Thymus (tissue), 11 donors: ENCODE data around the gene GPR153. TPM values are rescaled to one million over a fixed set of nuclear protein-coding genes. Genes with fewer than 3 reads are reported as not detected.

Experiments
- DNase-seq, 9 donors: peaks; one replicate each; pipeline ENCODE4 v3.0.0-alpha.2; 2013; ENCODE audit warnings: low spot score in 9 of 9, low read depth in 6 of 9, missing footprints in 1 of 9
- H3K27ac ChIP-seq, 2 donors: one replicate each; pipeline ENCODE4 v1.5.1; 2013; ENCODE audit warnings: control low read depth in 1 of 2, low read depth in 1 of 2, low read length in 1 of 2, mild to moderate bottlenecking in 1 of 2, moderate library complexity in 1 of 2
- H3K27me3 ChIP-seq, 2 donors: one replicate each; pipeline ENCODE4 v1.5.1; 2013; ENCODE audit warnings: low read length in 1 of 2; ENCODE audit not compliant: control insufficient read depth in 2 of 2, insufficient read depth in 1 of 2
- H3K36me3 ChIP-seq, 2 donors: one replicate each; pipeline ENCODE4 v1.5.1; 2013; ENCODE audit warnings: low read length in 1 of 2, mild to moderate bottlenecking in 1 of 2, moderate library complexity in 1 of 2; ENCODE audit not compliant: control insufficient read depth in 2 of 2, insufficient read depth in 2 of 2
- H3K4me1 ChIP-seq, 2 donors: one replicate each; pipeline ENCODE4 v1.5.1; 2013; ENCODE audit warnings: low read length in 2 of 2; ENCODE audit not compliant: control insufficient read depth in 2 of 2, insufficient read depth in 2 of 2
- H3K4me3 ChIP-seq, 2 donors: one replicate each; pipeline ENCODE4 v1.5.1; 2013; ENCODE audit warnings: low read length in 2 of 2, control low read depth in 1 of 2, mild to moderate bottlenecking in 1 of 2
- H3K9me3 ChIP-seq, 2 donors: one replicate each; pipeline ENCODE4 v1.5.1; 2013; ENCODE audit warnings: low read length in 1 of 2, mild to moderate bottlenecking in 1 of 2; ENCODE audit not compliant: control insufficient read depth in 2 of 2, insufficient read depth in 1 of 2
- WGBS: extraction: QIAGEN DNeasy Blood & Tissue Kit; methylation state at CpG from one replicate; pipeline ENCODE4 v1.1.7; 2013; 5-methylcytosine and 5-hydroxymethylcytosine counted together
- polyA plus RNA-seq: library from polyadenylated mRNA; stranded (reverse); fragments of 200-250 nt; gene quantifications from one replicate; pipeline ENCODE4 v1.2.3, GENCODE V29; 2013
- total RNA-seq: library from RNA; stranded (reverse); fragments of 120-200 nt; gene quantifications from one replicate; pipeline ENCODE4 v1.2.4, GENCODE V29; 2013
- donor health status: healthy.

The GPR153 gene
- total and polyA plus RNA-seq, 2 donors = 1.7 to 5.6 TPM

DNA sequence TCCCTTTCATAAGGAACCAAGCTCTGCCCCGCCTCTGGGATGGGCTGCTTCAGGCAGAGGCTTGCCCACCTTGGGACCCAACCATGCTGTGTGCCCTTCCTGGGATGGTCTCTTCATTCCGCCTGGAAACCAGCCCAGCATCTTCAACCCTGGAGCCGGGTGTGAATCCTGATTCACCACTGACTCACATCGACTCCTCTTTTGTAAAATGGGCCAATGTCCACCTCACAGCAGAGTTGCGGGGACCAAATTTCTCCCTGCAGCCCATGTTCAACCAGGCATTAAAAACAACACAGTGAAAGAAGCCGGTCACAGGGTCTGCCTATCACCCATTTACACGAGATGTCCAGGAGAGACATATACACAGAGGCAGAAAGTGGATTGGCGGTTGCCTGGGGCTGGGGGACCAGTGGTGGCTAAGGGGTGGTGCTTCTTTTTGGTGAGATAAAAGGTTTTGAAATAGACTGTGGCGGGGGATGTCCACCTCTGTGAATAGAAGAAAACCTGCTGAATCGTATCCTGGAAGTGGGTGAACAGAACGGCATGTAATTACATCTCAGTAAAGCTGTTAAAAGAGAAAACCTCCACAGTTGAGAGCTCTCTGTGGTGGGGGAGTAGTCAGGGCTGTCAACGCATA lies 6.9 kb upstream of the GPR153 start:
- H3K36me3 ChIP-seq = no peaks in the 10 kb centered on the region
- H3K27me3 ChIP-seq = peaks cover 0 to 4% of the 10 kb centered on the region in 2 donors
- DNase-seq = no peak
- no peak overlapping the region for H3K4me3 ChIP-seq
- no peak overlapping the region for H3K27ac ChIP-seq
- peaks cover 0 to 2% of the 10 kb centered on the region in 2 donors for H3K4me1 ChIP-seq
- no peaks in the 10 kb centered on the region for H3K9me3 ChIP-seq
- 96% methylated on average over 12 of the region's 12 CpGs for WGBS

DNA sequence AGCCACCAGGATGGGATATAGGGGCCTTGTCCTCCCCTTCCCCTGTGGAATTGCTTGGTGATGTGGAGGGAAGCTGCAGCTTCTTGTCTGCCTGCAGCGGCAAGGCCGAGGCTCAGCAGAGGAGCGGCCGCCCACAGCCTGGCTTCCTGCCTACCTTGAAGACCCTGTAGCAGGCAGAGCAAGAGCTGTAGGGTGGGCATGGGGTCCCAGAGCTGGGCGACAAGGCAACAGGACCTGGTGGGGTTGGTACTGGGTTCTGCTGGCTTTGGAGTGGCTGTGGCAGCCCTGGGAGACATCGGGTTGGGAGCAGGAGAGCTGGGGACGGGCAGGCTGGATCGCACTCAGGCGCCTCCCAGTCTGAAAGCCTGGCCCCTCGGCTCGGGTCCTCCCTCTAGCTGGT lies 5.7 kb upstream of the GPR153 start:
- peaks cover 3 to 15% of the 10 kb centered on the region in 2 donors for H3K27me3 ChIP-seq
- no peak for DNase-seq
- 98% methylated on average over 11 of the region's 11 CpGs for WGBS
- no peaks in the 10 kb centered on the region for H3K9me3 ChIP-seq
- no peak overlapping the region for H3K27ac ChIP-seq
- no peaks in the 10 kb centered on the region for H3K36me3 ChIP-seq
- H3K4me3 ChIP-seq = no peak overlapping the region
- peaks cover 0 to 8% of the 10 kb centered on the region in 2 donors for H3K4me1 ChIP-seq

DNA sequence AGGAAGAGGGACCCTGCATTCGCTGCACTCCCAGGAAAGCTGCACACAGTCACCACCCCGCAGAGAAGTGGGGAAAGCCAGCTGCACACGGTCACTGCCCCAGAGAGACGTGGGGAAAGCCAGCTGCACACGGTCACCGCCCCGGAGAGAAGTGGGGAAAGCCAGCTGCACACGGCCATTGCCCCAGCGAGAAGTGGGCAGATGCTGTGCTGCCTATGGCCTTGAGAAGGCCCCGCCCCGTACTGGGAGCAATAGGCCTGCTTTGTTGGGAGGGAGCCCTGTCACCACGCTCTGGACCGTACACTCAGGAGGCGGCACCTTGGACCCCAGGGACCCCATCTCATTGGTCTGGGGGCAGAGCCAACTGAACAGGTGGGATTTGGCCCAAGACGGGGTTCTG lies 4.3 kb upstream of the GPR153 start:
- peaks cover 7 to 11% of the 10 kb centered on the region in 2 donors for H3K4me1 ChIP-seq
- no peaks in the 10 kb centered on the region for H3K36me3 ChIP-seq
- no peak overlapping the region for H3K4me3 ChIP-seq
- H3K9me3 ChIP-seq = no peaks in the 10 kb centered on the region
- no peak overlapping the region for H3K27ac ChIP-seq
- H3K27me3 ChIP-seq = peaks cover 8 to 27% of the 10 kb centered on the region in 2 donors
- DNase-seq = no peak
- 97% methylated on average over 15 of the region's 15 CpGs for WGBS

DNA sequence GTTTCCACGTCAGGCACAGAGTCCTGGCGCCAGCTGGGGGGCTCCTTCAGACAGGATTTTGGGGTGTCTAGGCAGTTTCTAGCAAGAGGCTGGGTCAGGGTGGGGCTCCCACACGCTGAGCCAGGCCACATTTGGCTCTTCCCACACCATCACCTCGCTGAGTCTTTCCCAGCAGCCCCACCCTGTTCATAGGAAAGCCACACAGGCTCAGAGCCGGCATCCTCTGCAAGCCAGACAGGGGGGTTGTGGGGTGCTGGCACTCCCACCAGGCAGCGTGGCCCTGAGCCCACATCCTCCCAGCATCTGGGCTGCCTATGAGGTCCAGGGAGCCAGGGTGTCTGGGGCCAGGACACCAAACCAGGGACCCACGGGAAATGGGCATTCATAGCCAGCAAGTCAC lies 2.8 kb upstream of the GPR153 start:
- no peak overlapping the region for H3K4me3 ChIP-seq
- H3K36me3 ChIP-seq = no peaks in the 10 kb centered on the region
- no peak for DNase-seq
- no peaks in the 10 kb centered on the region for H3K9me3 ChIP-seq
- no peak overlapping the region for H3K27ac ChIP-seq
- peaks cover 13 to 19% of the 10 kb centered on the region in 2 donors for H3K4me1 ChIP-seq
- H3K27me3 ChIP-seq = peaks cover 8 to 40% of the 10 kb centered on the region in 2 donors
- WGBS = 92% methylated on average over 7 of the region's 7 CpGs

DNA sequence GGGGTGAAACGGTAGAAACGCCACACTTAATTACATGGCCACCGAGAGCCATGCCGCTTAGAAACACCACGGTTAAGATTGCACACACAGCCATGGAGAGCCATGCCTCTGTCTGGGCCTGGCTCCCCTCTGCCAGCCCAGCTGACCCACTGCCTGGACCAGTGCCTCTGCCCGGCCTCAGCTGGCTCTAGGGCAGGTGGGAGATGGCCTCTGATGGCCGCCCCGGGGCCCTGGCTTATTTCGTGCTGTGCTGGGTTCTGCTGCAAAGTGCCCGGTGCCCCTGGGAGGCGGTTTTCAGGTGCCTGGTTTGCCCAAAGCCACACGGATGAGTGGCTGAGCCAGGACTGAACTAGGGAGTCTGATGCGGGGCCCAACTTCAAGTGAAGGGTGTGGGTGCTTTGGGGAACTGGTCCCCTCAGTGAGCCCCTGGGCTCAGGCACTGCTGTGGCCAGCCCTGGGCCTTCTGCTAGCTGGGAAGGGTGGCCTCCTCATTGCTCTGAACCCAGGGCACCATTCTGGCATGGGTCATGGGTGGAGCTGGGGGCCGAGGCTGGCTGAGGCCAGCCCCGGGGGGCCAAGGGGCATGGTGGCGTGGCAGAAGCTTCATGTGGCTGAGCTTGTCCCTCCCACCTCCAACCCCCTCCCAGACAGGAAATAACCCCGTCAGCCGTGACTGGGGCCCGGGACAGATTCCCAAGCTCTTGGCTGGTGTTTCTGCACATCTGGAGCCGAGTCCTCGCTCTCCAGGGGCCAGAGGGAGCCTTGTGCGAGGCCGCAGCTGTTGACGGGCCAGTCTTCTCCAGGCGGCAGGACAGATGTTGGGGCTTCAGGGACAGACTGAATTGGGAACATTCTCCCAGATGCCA lies 1.9 kb upstream of the GPR153 start:
- no peak for DNase-seq
- H3K27ac ChIP-seq = no peak overlapping the region
- no peaks in the 10 kb centered on the region for H3K36me3 ChIP-seq
- H3K9me3 ChIP-seq = no peaks in the 10 kb centered on the region
- H3K4me1 ChIP-seq = peaks cover 13 to 19% of the 10 kb centered on the region in 2 donors
- peaks cover 8 to 45% of the 10 kb centered on the region in 2 donors for H3K27me3 ChIP-seq
- H3K4me3 ChIP-seq = no peak overlapping the region
- WGBS = 86% methylated on average over 25 of the region's 25 CpGs

DNA sequence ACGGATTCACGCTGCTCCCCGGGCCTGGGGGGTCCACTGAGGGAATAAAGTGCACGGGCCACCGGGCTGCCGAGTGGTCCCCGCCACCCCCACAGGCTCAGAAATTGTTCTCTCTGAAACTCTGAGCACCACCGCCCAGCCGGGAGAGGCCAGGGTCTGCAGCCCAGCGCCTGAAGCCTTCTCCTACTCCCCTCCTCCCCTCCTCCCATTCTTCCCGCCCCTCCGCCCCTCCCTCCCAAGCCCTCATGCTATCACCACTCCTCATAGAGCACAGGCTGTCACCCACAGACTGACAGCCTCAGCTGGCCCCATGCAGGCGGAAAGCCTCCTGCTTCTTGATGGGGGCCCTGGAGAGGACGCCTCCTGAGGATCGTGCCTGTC lies 707 bp upstream of the GPR153 start:
- Histone ChIP-seq H3K36me3 (no peaks in the 10 kb centered on the region), H3K27me3 (peaks cover 8 to 52% of the 10 kb centered on the region in 2 donors), H3K4me1 (peaks cover 13 to 19% of the 10 kb centered on the region in 2 donors), H3K9me3 (no peaks in the 10 kb centered on the region), H3K27ac (no peak overlapping the region), H3K4me3 (peak overlapping the region in 1 of 2 donors; percentile 71)
- WGBS = 24% methylated on average over 15 of the region's 15 CpGs
- DNase-seq = peak in 1 of 9 donors; percentile 22

DNA sequence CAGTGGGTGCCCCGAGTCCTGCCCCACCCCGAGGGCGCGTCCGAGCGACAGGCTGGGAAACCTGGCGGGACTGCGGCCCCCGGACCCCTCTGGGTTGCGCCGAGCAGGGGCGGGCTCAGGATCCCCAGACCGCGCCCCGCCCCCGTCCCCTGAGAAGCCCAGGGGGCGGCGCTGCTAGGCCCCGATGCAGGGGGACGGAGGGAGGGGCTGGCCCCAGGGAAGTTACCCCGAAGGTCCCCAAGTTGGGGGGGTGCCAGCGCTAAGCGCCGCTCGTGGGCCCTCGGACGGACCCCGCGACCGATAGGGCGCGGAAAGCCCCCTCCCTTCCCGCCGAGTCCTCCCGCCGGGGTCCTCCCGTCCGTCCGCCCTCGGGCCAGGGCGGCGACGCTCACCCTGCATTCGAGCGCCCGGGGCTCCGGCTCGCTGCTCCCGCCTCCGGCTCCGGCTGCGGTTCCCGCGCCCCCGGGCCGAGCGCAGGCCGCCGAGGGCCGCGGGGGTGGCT lies 414 bp downstream of the GPR153 start:
- Histone ChIP-seq H3K36me3 (no peaks in the 10 kb centered on the region), H3K4me3 (peak overlapping the region; percentile 43 to 71), H3K9me3 (no peaks in the 10 kb centered on the region), H3K27ac (peak overlapping the region in 1 of 2 donors; percentile 47), H3K27me3 (peaks cover 8 to 52% of the 10 kb centered on the region in 2 donors), H3K4me1 (peaks cover 13 to 19% of the 10 kb centered on the region in 2 donors)
- DNase-seq = peak in 2 of 9 donors; percentile 37 to 55
- whole genome bisulfite sequencing = under 1% methylated on average over 61 of the region's 61 CpGs

DNA sequence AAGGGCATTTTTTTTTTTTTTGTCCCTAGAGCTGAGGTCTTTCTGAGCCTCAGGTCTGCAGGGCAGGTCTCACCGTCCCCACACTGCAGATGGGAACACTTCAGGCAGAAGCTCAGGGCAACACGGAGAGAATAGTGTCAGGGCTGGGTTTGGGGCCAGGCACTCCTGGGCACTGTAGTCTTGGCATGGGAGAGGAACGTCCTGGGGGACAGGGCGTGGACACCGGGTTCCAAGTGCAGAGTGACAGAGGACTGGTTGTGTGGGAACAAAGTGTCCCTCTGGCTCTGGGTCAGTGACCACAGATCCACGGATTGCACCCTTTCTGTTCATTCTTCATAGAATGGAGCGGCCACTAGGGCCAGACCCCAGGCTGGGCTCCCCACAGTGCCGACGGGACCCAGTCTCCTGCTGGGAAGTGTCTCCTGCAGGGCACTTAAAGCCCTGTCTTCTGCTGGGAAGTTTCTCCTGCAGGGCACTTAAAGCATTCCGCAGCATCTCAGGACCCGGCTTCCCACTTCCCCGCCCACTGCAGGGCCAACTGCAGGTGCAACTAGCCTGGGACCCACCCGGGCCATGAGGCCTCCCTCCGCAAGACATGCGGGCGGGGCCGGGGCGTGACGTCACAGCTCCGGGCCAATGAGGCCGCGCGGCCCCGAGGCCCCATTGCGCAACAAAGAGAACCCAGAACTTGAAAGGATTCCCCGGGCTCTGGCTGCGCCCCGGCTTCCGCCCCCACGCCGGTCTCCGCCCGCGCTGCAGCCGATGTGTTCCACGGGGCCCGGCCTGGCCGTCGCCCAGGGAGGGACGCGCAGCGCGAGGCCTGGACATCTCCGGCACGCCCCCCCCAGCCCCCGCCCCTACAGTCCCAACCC lies 1.2 kb downstream of the GPR153 start:
- 9% methylated on average over 46 of the region's 46 CpGs for WGBS
- Histone ChIP-seq H3K9me3 (no peaks in the 10 kb centered on the region), H3K4me1 (peaks cover 13 to 19% of the 10 kb centered on the region in 2 donors), H3K4me3 (peak overlapping the region; percentile 43 to 71), H3K36me3 (no peaks in the 10 kb centered on the region), H3K27me3 (peaks cover 8 to 52% of the 10 kb centered on the region in 2 donors), H3K27ac (no peak overlapping the region)
- peak; percentile 47 to 92 (median 79) for DNase-seq
